B cell (primary cell): Measurements from ENCODE around the gene TMA7.

Experiments
- EZH2 ChIP-seq: IDR thresholded peaks from 2 replicates; pipeline ENCODE4 v1.6.1; 2012; ENCODE audit warnings: borderline replicate concordance, low read depth, mild to moderate bottlenecking, moderate library complexity, low read length; ENCODE audit not compliant: insufficient read depth, poor library complexity, severe bottlenecking
- TF ChIP-seq, protein P1 (sequence below): fragments of 200-600 bp; IDR thresholded peaks from one replicate; pipeline ENCODE4 v1.8.0; 2022; ENCODE audit warnings: antibody characterized with exemption, mild to moderate bottlenecking

- TF ChIP-seq, protein P1, sequence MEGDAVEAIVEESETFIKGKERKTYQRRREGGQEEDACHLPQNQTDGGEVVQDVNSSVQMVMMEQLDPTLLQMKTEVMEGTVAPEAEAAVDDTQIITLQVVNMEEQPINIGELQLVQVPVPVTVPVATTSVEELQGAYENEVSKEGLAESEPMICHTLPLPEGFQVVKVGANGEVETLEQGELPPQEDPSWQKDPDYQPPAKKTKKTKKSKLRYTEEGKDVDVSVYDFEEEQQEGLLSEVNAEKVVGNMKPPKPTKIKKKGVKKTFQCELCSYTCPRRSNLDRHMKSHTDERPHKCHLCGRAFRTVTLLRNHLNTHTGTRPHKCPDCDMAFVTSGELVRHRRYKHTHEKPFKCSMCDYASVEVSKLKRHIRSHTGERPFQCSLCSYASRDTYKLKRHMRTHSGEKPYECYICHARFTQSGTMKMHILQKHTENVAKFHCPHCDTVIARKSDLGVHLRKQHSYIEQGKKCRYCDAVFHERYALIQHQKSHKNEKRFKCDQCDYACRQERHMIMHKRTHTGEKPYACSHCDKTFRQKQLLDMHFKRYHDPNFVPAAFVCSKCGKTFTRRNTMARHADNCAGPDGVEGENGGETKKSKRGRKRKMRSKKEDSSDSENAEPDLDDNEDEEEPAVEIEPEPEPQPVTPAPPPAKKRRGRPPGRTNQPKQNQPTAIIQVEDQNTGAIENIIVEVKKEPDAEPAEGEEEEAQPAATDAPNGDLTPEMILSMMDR: no peak
- TF ChIP-seq EZH2: no peak
Observed at GRCh38 chr3:48419149-48419548, 20.9 kb upstream of the TMA7 start.
